Astrocyte of the spinal cord (primary cell): ENCODE measurements around the gene ETV4.

ENCODE experiments used
- DNase-seq: peaks from one replicate; pipeline ENCODE4 v3.0.0; 2011; ENCODE audit warnings: low read depth, low spot score
- H3K4me3 ChIP-seq: 2 replicates; pipeline ENCODE4 v1.5.1; 2011; ENCODE audit warnings: low read depth, mild to moderate bottlenecking, low read length, moderate library complexity
- in situ Hi-C: cut with HindIII; loops from 2 replicates; pipeline ENCODE4 v1.10.0; 2017; ENCODE audit warnings: low sequenced_read_pairs
- TF ChIP-seq, protein P1 (sequence below): IDR thresholded peaks from 2 replicates; pipeline ENCODE4 v1.5.1; 2012; ENCODE audit warnings: low read depth, mild to moderate bottlenecking, low read length, inconsistent platforms

ETV4 gene

DNA sequence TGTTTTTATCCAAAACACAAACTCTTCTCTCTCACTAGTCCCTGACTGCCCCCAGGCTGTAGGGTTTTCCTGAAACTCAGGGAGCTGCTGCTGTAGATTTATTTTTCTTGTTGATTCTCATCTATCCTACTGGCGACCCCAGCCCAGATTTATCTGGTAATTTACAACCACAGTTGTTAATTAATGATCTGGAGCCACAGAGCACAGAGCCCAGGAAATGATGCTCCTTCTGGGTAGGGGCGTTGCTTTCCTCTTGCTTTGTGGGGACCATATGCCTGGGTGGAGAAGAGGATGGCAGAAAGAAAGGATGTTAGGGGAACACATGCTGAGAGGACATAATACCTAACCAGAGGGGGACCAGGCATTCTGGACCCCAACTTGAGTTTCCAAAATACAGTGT lies 7.4 kb upstream of the ETV4 start:
- H3K4me3 ChIP-seq: no peak overlapping the region
- TF ChIP-seq, protein P1, sequence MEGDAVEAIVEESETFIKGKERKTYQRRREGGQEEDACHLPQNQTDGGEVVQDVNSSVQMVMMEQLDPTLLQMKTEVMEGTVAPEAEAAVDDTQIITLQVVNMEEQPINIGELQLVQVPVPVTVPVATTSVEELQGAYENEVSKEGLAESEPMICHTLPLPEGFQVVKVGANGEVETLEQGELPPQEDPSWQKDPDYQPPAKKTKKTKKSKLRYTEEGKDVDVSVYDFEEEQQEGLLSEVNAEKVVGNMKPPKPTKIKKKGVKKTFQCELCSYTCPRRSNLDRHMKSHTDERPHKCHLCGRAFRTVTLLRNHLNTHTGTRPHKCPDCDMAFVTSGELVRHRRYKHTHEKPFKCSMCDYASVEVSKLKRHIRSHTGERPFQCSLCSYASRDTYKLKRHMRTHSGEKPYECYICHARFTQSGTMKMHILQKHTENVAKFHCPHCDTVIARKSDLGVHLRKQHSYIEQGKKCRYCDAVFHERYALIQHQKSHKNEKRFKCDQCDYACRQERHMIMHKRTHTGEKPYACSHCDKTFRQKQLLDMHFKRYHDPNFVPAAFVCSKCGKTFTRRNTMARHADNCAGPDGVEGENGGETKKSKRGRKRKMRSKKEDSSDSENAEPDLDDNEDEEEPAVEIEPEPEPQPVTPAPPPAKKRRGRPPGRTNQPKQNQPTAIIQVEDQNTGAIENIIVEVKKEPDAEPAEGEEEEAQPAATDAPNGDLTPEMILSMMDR: no peak
- in situ Hi-C loops: no loop called here
- DNase-seq: no peak

- TF ChIP-seq, protein P1: no peak
- in situ Hi-C loops: no loop called here
- no peak for DNase-seq
- no peak overlapping the region for H3K4me3 ChIP-seq
Observed at GRCh38 chr17:43552229-43552837, 6.2 kb upstream of the ETV4 start.

DNA sequence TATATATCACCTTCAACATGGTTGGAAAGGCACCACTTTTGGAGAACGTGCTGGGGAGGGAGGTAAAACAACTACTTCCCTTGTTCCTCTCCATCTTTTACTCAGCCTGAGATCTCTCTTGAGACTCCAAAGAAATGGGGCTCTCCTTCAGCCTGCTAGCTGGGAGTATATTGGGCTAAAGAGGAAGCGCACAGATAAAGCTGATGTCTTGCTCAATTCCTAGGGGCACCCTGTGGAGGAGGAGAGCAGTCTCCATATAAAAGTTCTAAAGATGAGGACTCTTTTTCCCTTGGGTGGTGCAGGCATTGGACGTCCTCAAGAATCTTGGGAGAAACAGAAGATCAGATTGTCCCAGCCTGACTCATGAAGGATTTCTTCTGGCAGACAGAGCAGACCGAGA lies 4.6 kb upstream of the ETV4 start:
- no peak for DNase-seq
- TF ChIP-seq, protein P1: no peak
- in situ Hi-C loops: no loop called here
- no peak overlapping the region for H3K4me3 ChIP-seq

- in situ Hi-C loops: no loop called here
- H3K4me3 ChIP-seq: no peak overlapping the region
- TF ChIP-seq, protein P1: no peak
- DNase-seq: no peak
Observed at GRCh38 chr17:43549496-43549895, 3.4 kb upstream of the ETV4 start.

GRCh38 chr17:43548689-43549379 lies 2.7 kb upstream of the ETV4 start:
- DNase-seq: no peak
- H3K4me3 ChIP-seq: no peak overlapping the region
- TF ChIP-seq, protein P1: no peak
- in situ Hi-C loops: no loop called here

GRCh38 chr17:43547659-43548256 lies 1.6 kb upstream of the ETV4 start:
- in situ Hi-C loops: no loop called here
- H3K4me3 ChIP-seq: no peak overlapping the region
- TF ChIP-seq, protein P1: no peak
- no peak for DNase-seq
